Activated CD8-positive, alpha-beta T cell treated with anti-CD3 and anti-CD28 coated beads, Interleukin-2, amount 10 ng/mL, durations not matched to agents 7 days and 5 days (primary cell): ENCODE data around the gene RAB40C. TPM values are rescaled to one million over a fixed set of nuclear protein-coding genes. Genes with fewer than 3 reads are reported as not detected.

ENCODE experiments used
- ATAC-seq: fragments of 150-1000 bp; cut with Tn5 transposase; one replicate; pipeline ENCODE4 v1.10.0; 2021; ENCODE audit warnings: moderate library complexity
- CTCF ChIA-PET: fragments of 350-600 bp; sonication (Branson Sonifier 250); formaldehyde crosslinking; loops from one replicate; lab custom pipeline; 2021; ENCODE audit warnings: antibody characterized with exemption; lab: Charles Lee
- POLR2A ChIA-PET: fragments of 350-600 bp; sonication (Branson Sonifier 250); formaldehyde crosslinking; loops from one replicate; lab custom pipeline; 2021; ENCODE audit warnings: antibody characterized with exemption; lab: Charles Lee
- DNase-seq: peaks from one replicate; pipeline ENCODE4 v3.0.0-alpha.2; 2020
- H3K27ac Mint-ChIP-seq: one replicate; pipeline ENCODE4 v1.8.0; 2021; ENCODE audit warnings: mild to moderate bottlenecking, mixed read lengths
- H3K27me3 Mint-ChIP-seq: one replicate; pipeline ENCODE4 v1.8.0; 2021; ENCODE audit warnings: low read depth, mixed read lengths
- H3K36me3 Mint-ChIP-seq: one replicate; pipeline ENCODE4 v1.8.0; 2021; ENCODE audit warnings: low read depth, mixed read lengths
- H3K4me1 Mint-ChIP-seq: one replicate; pipeline ENCODE4 v1.8.0; 2021; ENCODE audit warnings: low read depth, mixed read lengths
- H3K4me3 Mint-ChIP-seq: one replicate; pipeline ENCODE4 v1.8.0; 2021; ENCODE audit warnings: mild to moderate bottlenecking, mixed read lengths
- H3K9me3 Mint-ChIP-seq: one replicate; pipeline ENCODE4 v1.8.0; 2022; ENCODE audit warnings: mixed read lengths; ENCODE audit not compliant: insufficient read depth
- total RNA-seq, 2 experiments: library from RNA; stranded (reverse); gene quantifications; one replicate each; pipeline ENCODE4 v1.2.3, GENCODE V29; 2021

The RAB40C gene
- total RNA-seq, 2 experiments from 2014 or later = 13.1 to 15.0 TPM

DNA sequence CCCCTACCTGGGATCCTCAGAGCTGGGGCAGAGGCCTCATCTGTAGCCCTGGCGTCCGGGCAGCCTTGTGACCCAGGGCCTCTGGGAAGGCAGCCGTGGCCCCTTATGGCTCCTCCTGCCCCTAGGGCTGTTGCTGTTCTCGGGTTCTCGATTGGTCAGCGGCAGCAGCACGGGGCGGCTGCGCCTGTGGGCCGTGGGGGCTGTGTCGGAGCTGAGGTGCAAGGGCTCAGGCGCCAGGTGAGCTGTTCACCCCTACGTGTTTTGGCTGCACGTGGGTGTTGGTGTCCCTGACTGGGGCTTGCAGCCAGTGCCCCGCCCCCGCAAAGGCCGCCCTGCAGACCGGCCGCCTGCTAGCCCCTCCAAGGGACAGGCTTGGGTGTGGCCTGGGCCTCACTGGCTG is 72.2 kb downstream of the RAB40C start:
- Mint-ChIP-seq H3K27me3 (no peaks in the 10 kb centered on the region), H3K9me3 (no peaks in the 10 kb centered on the region), H3K4me3 (no peak overlapping the region), H3K36me3 (peaks cover 8% of the 10 kb centered on the region), H3K4me1 (peaks cover 5% of the 10 kb centered on the region), H3K27ac (no peak overlapping the region)
- ATAC-seq (no peak), DNase-seq (no peak)
- ChIA-PET CTCF (no interaction called here), POLR2A (interaction anchor here (0.6 to 1.0 kb wide), 2 partner anchors 11 to 13 kb away, joined by 3 read pairs; partner anchors contain the start of gene WDR90)

DNA sequence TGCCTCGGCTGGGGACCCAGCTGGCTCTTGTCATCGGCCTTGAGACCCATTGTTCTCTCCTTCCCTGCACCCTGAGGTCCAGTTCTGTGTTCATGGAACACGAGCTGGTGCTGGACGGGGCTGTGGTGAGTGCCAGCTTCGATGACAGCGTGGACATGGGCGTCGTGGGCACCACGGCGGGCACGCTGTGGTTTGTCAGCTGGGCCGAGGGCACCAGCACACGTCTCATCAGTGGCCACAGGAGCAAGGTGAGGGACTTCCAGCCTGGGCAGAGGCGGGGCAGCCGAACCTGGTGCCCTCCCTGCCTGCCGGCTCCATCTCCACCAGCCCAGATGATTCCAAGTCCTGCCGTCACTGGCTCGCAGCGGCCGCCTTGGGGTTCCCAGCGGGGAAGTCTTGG is 72.7 kb downstream of the RAB40C start:
- H3K27me3 Mint-ChIP-seq = no peaks in the 10 kb centered on the region
- POLR2A ChIA-PET = interaction anchor here (1.0 kb wide), 1 partner anchor 13 kb away, joined by 3 read pairs; the partner anchor contains the start of gene WDR90
- no peak for ATAC-seq
- peaks cover 7% of the 10 kb centered on the region for H3K4me1 Mint-ChIP-seq
- no peaks in the 10 kb centered on the region for H3K9me3 Mint-ChIP-seq
- H3K4me3 Mint-ChIP-seq = no peak overlapping the region
- H3K27ac Mint-ChIP-seq = no peak overlapping the region
- no peak for DNase-seq
- peaks cover 8% of the 10 kb centered on the region for H3K36me3 Mint-ChIP-seq
- CTCF ChIA-PET = no interaction called here

DNA sequence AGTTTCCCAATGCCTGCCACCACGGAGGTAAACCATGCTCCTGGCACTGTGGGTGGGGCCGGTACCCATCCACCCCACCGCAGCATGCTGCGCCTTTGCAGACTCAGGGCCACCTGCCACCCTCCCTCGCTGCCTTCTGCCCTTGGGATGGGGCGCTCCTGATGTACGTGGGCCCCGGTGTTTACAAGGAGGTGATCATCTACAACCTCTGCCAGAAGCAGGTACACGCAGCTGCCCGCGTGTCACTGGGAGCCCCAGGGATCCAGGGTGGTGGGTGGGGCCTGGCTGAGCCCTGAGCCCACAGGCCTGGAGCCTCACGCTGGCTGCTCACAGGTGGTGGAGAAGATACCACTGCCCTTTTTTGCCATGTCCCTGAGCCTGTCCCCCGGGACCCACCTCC is 76.7 kb downstream of the RAB40C start:
- Mint-ChIP-seq H3K36me3 (peaks cover 11% of the 10 kb centered on the region), H3K27ac (peak overlapping the region; percentile 88), H3K4me3 (no peak overlapping the region), H3K27me3 (no peaks in the 10 kb centered on the region), H3K9me3 (no peaks in the 10 kb centered on the region), H3K4me1 (peaks cover 12% of the 10 kb centered on the region)
- ChIA-PET CTCF (no interaction called here), POLR2A (interaction anchor here (0.8 kb wide), 1 partner anchor 9 kb away, joined by 4 read pairs; the partner anchor contains the start of gene RHBDL1)
- ATAC-seq (no peak), DNase-seq (no peak)

DNA sequence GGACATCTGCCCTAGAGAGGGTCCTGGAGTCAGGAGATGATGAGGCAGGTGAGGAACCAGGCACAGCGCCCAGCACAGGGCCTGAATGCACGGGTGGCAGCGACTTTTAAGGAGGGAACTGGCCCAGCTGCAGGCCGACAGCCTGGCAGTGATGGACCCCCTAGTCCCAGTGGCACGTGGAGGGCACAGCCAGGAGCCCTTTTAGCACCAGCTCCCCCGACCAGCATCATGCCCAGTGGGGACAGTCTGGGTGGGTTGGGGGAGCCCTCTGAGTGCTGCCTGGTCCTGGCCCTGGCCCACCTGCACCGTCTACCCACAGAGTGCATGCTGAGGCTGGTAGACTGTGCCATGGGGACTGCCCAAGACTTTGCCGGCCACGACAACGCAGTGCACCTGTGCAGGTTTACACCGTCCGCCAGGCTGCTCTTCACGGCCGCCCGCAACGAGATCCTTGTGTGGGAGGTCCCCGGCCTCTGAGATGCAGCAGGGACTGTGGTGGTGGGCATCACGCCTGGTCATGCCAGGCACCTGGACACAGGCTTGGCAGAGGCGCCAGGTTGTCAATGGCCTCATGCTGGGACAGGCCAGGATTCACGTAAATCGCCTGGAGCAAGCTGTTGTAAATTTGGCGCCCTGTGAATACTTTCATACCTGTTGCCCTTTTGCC is 77.4 kb downstream of the RAB40C start:
- POLR2A ChIA-PET = interaction anchor here (0.8 to 2.4 kb wide), 6 partner anchors 8 to 141 kb away, joined by 3 to 9 read pairs (median 4); partner anchors contain the start of genes RHBDL1 and STUB1
- Mint-ChIP-seq H3K4me3 (peak overlapping the region; percentile 79), H3K27ac (peak overlapping the region; percentile 88), H3K36me3 (peaks cover 11% of the 10 kb centered on the region), H3K4me1 (peaks cover 12% of the 10 kb centered on the region), H3K9me3 (no peaks in the 10 kb centered on the region), H3K27me3 (no peaks in the 10 kb centered on the region)
- CTCF ChIA-PET = interaction anchor here (1.1 to 2.5 kb wide), 6 partner anchors 12 to 28 kb away, joined by 3 to 10 read pairs (median 4); partner anchors contain the start of gene STUB1
- no peak for DNase-seq
- ATAC-seq = no peak

DNA sequence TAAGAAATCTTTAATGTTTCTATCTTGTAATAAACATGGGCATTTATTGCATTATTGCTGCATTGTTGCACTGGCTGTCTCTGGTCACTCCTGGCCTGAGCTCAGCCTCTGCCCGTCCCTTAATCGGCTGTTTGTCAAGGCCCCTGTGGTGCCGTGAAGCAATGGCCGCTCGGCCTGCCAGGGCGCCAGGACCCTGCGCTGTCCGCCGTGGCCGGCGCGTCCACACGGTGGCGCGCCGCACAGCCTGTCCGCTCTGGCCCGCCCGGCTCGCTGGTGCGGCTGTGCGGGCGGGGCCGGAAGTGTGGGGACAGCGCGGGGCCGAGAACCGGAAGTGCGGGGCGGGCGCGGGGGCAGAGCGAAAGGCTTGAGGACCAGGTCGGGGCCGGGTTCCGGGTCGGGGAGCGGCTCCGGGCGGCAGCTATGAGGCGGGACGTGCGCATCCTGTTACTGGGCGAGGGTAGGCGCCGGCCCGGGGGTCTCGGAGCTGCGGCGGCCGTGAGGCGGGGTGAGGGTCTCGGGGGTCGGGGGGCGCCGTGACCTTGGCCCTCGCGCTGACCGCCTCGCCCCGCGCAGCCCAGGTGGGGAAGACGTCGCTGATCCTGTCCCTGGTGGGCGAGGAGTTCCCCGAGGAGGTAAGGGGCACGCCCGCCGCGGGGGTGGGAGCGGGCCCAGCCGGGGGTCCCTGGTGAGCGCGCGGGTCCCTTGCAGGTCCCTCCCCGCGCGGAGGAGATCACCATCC is 78.1 kb downstream of the RAB40C start, which contains the start of gene RHOT2:
TSS of gene RHOT2 (plus strand) at position 353 of the 739 bp plus-strand sequence. CDS start at position 421, 68 bp downstream.
- Mint-ChIP-seq H3K27me3 (no peaks in the 10 kb centered on the region), H3K27ac (peak within 1 kb of the TSS; percentile 88), H3K4me3 (peak within 1 kb of the TSS; percentile 79), H3K36me3 (peaks cover 13% of the 10 kb centered on the region), H3K4me1 (peaks cover 12% of the 10 kb centered on the region), H3K9me3 (no peaks in the 10 kb centered on the region)
- DNase-seq (peak; percentile 94), ATAC-seq (peak; percentile 93)
- CTCF ChIA-PET = interaction anchor here (1.1 to 2.5 kb wide), 6 partner anchors 12 to 28 kb away, joined by 3 to 10 read pairs (median 4); partner anchors contain the start of gene STUB1
- POLR2A ChIA-PET = interaction anchor here (0.8 to 2.4 kb wide), 5 partner anchors 12 to 142 kb away, joined by 3 to 9 read pairs (median 4); partner anchors contain the start of gene STUB1

DNA sequence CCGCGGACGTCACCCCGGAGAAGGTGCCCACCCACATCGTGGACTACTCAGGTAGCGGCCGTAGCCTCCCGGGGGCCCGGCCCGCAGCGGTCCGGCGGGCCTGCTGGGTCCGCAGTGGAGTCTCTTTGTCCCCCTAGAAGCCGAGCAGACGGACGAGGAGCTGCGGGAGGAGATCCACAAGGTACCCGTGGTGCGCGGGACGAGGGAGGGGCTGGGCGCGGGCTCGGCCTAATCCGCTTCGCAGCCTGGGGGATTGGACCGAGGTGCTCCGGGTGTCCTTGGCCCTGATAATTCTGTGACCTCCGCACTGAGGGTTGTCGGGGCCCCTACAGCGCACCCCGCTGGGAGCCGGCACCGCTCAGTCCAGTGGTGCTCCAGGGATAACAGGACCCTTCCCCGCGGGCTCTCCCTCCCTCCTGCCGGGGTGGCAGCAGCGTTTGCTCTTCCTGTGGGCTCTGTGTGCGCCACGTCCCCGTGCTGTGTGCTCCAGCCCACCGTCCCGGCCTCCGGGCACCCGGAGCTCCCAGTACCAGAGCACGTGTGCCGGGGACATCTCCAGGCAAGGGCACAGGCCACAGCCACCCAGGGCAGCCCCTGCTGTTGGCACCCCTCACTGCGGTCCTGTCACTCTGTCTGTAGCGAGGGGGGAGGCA is 78.8 kb downstream of the RAB40C start:
- ChIA-PET POLR2A (interaction anchor here (0.6 to 2.4 kb wide), 4 partner anchors 13 to 1325 kb away, joined by 3 to 9 read pairs (median 4); no protein-coding TSS in a partner anchor), CTCF (interaction anchor here (1.0 to 2.5 kb wide), 7 partner anchors 11 to 72 kb away, joined by 3 to 10 read pairs (median 4); partner anchors contain the start of genes CIAO3 and STUB1)
- DNase-seq (no peak), ATAC-seq (peak; percentile 20)
- Mint-ChIP-seq H3K36me3 (peaks cover 14% of the 10 kb centered on the region), H3K4me1 (peaks cover 12% of the 10 kb centered on the region), H3K4me3 (peak overlapping the region; percentile 79), H3K9me3 (no peaks in the 10 kb centered on the region), H3K27ac (peak overlapping the region; percentile 75), H3K27me3 (no peaks in the 10 kb centered on the region)

DNA sequence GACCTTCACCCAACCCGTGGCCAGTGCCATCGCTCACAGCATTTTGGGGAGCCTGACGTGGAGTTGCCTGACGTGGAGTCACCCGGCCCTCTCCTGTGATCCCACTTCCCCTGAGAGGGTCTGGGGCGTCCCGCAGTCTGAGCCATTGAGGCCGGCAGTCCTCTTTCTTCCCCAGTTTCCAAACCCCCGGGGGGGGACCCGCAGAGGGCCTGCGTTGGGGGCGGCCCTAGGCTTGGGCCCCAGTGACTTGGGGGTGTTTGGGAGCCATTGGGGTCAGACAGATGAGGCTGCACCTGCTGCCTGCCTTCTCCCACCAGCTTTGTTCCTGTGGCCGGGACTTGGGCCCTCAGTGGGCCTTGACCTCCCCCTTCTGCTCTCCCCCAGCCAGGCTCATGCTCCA is 79.8 kb downstream of the RAB40C start:
- Mint-ChIP-seq H3K4me3 (peak overlapping the region; percentile 79), H3K27ac (peak overlapping the region; percentile 75), H3K9me3 (no peaks in the 10 kb centered on the region), H3K36me3 (peaks cover 14% of the 10 kb centered on the region), H3K4me1 (peaks cover 12% of the 10 kb centered on the region), H3K27me3 (no peaks in the 10 kb centered on the region)
- ATAC-seq = no peak
- no peak for DNase-seq
- CTCF ChIA-PET = interaction anchor here (1.4 to 2.5 kb wide), 2 partner anchors 10 to 43 kb away, joined by 3 to 10 read pairs; partner anchors contain the start of gene STUB1
- POLR2A ChIA-PET = interaction anchor here (2.4 kb wide), 1 partner anchor 12 kb away, joined by 9 read pairs; no protein-coding TSS in a partner anchor

DNA sequence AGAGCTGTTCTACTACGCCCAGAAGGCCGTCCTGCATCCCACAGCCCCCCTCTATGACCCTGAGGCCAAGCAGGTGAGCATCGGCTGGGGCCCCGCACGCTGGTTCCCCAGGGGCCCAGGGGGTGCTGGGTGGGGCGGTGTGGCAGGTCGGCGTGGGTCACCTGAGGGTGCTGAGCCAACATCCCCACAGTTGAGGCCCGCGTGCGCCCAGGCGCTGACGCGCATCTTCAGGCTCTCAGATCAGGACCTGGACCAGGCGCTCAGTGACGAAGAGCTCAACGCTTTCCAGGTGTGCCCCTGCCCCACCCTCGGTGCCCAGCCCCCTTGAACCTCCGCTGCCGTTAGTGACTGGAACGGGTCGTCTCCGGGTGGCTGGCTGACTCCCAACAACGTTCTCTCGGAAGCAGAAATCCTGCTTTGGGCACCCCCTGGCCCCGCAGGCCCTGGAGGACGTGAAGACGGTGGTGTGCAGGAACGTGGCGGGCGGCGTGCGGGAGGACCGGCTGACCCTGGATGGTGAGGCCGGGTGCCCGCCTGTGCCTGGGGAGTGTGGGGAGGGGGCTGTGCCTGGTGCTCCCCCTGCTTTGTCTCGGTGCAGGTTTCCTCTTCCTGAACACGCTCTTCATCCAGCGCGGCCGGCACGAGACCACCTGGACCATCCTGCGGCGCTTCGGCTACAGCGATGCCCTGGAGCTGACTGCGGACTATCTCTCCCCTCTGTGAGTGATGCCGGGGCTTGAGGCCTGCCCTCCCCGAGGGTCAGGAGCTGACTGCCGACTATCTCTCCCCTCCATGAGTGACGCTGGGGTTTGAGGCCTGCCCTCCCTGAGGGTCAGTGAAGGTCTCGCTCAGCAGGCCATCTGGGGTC is 80.9 kb downstream of the RAB40C start:
- H3K36me3 Mint-ChIP-seq = peaks cover 14% of the 10 kb centered on the region

DNA sequence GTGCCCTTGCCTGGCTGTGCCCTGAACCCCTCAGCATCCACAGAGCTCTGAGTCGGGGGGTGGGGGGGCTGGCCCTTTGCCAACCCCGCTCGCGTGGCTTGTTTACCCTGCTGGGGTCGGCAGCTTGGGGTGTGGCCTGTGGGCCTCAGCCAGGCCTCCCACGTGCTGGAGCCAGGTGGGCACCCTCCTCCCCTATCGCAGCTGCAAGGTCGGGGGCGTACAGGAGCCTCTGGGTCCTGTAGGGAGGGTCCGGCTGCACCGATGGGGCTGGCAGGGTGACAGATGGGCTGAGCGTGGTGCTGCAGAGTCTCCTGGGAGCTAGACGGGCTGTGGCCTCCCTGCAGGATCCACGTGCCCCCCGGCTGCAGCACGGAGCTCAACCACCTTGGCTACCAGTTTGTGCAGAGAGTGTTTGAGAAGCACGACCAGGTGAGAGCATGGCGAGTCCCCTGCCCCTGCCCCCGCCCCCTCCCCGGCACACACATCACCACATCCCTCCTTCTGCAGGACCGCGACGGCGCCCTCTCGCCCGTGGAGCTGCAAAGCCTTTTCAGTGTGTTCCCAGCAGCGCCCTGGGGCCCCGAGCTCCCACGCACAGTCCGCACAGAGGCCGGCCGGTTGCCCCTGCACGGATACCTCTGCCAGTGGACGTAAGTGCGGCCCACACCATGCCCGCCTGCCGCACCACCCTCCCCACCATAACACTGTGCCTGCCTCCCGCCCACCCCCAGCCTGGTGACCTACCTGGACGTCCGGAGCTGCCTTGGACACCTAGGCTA is 81.7 kb downstream of the RAB40C start:
- no peaks in the 10 kb centered on the region for H3K9me3 Mint-ChIP-seq
- no peak overlapping the region for H3K27ac Mint-ChIP-seq
- H3K4me1 Mint-ChIP-seq = peaks cover 18% of the 10 kb centered on the region
- peaks cover 6% of the 10 kb centered on the region for H3K27me3 Mint-ChIP-seq
- H3K4me3 Mint-ChIP-seq = no peak overlapping the region
- no peak for DNase-seq
- CTCF ChIA-PET = no interaction called here
- ATAC-seq = no peak
- H3K36me3 Mint-ChIP-seq = peaks cover 14% of the 10 kb centered on the region
- POLR2A ChIA-PET = interaction anchor here (0.8 to 1.4 kb wide), 2 partner anchors 9 to 19 kb away, joined by 3 to 5 read pairs; partner anchors contain the start of genes STUB1 and WDR24

More for the DNA sequence above, 80.9 kb downstream of the RAB40C start:
- Mint-ChIP-seq H3K4me3 (no peak overlapping the region), H3K9me3 (no peaks in the 10 kb centered on the region), H3K4me1 (peaks cover 18% of the 10 kb centered on the region), H3K27ac (no peak overlapping the region), H3K27me3 (peaks cover 6% of the 10 kb centered on the region)
- ChIA-PET POLR2A (interaction anchor here (1.4 kb wide), 1 partner anchor 10 kb away, joined by 5 read pairs; the partner anchor contains the start of gene STUB1), CTCF (no interaction called here)
- DNase-seq = no peak
- ATAC-seq = no peak

DNA sequence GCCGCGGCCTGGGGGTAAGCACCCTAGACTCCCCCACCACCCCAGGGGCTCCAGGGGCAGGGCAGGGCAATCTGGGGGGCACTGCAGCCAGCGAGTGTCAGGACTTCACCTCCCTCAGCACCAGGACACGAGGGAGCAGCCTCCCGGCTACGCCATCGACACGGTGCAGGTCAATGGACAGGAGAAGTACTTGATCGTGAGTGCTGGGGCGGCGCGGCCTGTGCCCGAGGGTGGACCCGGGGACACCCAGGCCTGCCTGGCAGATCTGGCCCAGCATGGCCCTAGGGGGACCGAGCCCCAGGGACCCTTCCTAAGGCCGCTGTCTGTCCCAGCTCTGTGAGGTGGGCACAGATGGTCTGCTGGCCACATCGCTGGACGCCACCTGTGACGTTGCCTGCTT is 82.5 kb downstream of the RAB40C start:
- peaks cover 6% of the 10 kb centered on the region for H3K27me3 Mint-ChIP-seq
- H3K27ac Mint-ChIP-seq = no peak overlapping the region
- POLR2A ChIA-PET = no interaction called here

More for the DNA sequence above, 82.5 kb downstream of the RAB40C start:
- no peaks in the 10 kb centered on the region for H3K9me3 Mint-ChIP-seq
- ATAC-seq = no peak
- no peak overlapping the region for H3K4me3 Mint-ChIP-seq
- DNase-seq = no peak
- peaks cover 18% of the 10 kb centered on the region for H3K4me1 Mint-ChIP-seq
- CTCF ChIA-PET = no interaction called here
- H3K36me3 Mint-ChIP-seq = peaks cover 14% of the 10 kb centered on the region
